ENCODE measurements around the gene EIF5.

Gene EIF5

DNA sequence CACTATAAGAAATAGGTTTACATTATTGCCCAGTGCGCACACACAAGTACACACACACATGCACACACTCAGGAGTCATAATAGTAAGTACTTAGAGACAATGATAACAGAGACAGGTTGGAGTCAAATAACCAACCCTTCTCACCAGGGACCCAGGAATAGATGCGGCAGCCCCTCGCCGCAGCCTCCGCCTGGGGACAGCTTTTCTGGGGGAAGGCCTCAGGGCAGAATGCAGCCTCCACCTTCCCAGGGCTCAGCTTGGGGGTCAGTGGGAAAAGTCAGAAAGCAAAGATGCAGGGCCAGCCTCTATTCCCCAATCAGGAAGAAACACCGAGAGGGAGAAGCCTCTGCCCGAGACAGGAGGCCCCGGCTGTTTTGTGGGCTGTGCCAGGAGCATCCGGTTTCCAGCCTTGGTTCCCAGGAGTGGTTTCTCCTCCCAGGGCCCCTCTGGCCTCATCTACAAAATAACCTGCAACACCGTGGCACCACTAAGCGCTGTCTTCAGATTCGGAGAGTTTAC, 23.4 kb upstream of the EIF5 start:
- no peak for DNase-seq (ENCODE audit: low read depth)

GRCh38 chr14:103311171-103311997, 22.7 kb upstream of the EIF5 start:
- DNase-seq (ENCODE audit: low read depth) = no peak

GRCh38 chr14:103312006-103312635, 21.9 kb upstream of the EIF5 start:
- no peak for DNase-seq (ENCODE audit: low read depth)

- no peak for DNase-seq (ENCODE audit: low read depth)
These were observed 20.3 kb upstream of the EIF5 start for GRCh38 chr14:103313704-103314103.

GRCh38 chr14:103314496-103315277, 19.4 kb upstream of the EIF5 start:
- no peak for DNase-seq (ENCODE audit: low read depth)

DNA sequence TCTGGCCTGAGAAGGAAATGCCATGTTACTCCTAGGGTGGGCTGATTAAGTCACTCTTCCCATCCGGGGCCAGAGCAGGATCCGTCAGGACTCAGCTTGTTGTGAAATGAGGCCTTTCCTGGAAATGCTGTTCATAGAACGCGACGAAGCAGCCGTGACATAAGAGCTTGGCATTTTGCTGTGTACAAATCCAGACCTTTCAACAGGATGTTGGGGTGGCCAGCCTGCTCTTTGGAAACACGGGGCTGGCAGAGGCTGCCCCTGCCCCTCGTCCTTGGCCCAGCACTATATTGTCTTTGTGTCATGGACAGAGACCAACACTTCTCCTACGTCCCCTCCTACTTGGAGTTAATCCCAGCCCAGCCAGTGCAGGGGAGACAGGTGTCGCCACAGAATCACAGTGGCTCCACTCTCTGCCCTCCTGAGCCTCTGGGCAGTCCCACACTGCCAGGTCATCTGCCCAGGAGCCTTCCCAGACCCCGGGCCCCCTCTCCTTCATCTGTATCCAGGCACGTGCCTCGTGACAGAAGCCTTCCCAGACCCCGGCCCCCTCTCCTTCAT, 18.6 kb upstream of the EIF5 start:
- no peak for DNase-seq (ENCODE audit: low read depth)

DNA sequence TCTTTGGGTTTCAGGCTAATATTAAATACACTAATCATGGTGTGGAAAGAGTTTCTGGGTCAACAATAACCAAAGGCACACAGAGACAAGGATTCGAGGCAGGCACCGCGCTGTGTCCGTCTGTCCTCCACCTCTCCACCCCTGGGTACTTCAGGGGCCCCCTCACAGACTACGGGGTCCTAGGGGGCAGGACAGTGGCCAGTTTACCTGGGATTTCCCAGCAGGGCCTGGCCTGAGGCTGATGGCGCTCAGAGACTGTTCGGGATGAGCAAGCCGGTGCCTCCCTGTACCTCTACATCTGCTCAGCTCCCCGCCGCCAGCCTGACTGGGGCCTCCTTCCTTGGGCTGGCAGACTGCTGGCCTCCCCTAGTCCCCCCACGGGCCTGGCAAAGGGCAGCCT, 18.1 kb upstream of the EIF5 start:
- no peak for DNase-seq (ENCODE audit: low read depth)

DNA sequence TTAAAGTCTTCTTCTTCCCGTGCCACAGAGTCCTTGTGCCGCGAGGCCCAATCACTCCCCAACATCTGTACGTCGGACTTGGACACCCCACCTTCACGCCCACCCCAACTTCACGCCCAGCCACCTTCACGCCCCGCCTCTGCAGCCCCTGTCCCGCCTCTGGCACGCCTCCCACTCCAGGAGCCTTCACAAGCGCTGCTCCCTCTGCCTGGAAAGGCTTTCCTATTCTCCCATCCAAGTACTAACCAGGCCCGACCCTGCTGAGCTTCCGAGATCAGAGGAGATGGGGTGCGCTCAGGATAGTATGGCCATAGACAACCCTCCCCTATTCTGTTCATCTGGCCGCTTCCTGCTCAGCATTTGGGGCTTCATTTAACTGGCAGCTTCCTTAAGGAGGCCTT, 17.3 kb upstream of the EIF5 start:
- DNase-seq (ENCODE audit: low read depth) = no peak

- no peak for DNase-seq (ENCODE audit: low read depth)
These were observed 16.8 kb upstream of the EIF5 start for GRCh38 chr14:103317251-103317650.

- DNase-seq (ENCODE audit: low read depth) = no peak
These were observed 16.0 kb upstream of the EIF5 start for GRCh38 chr14:103317976-103318580.

GRCh38 chr14:103318750-103319419, 15.2 kb upstream of the EIF5 start:
- no peak for DNase-seq (ENCODE audit: low read depth)

- DNase-seq (ENCODE audit: low read depth) = no peak
These were observed 14.6 kb upstream of the EIF5 start for GRCh38 chr14:103319422-103319821.

- DNase-seq (ENCODE audit: low read depth) = no peak
These were observed 8.0 kb upstream of the EIF5 start for GRCh38 chr14:103326078-103326477.

DNA sequence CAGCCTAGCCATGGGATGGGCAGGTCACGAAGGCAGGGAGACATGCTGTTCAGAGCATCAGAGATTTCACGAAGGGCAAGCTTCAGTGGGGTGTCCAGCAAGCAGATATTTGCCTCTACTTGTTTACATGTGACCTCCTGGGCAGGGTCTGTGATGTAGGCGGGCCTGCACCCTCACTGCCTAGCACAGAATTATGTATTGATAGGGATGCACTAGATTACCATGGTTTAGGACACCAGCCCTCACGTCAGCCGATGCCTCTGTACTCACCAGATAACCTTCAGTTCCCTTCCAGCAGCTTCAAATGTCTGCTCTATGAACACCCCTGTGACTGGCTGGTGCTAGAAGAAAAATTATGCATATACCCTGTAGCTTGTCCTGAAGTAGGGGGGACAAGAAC, 5.1 kb upstream of the EIF5 start:
- no peak for DNase-seq (ENCODE audit: low read depth)

GRCh38 chr14:103329401-103330347, 4.4 kb upstream of the EIF5 start:
- DNase-seq (ENCODE audit: low read depth) = no peak

- DNase-seq (ENCODE audit: low read depth) = no peak
These were observed 3.5 kb upstream of the EIF5 start for GRCh38 chr14:103330536-103330935.

DNA sequence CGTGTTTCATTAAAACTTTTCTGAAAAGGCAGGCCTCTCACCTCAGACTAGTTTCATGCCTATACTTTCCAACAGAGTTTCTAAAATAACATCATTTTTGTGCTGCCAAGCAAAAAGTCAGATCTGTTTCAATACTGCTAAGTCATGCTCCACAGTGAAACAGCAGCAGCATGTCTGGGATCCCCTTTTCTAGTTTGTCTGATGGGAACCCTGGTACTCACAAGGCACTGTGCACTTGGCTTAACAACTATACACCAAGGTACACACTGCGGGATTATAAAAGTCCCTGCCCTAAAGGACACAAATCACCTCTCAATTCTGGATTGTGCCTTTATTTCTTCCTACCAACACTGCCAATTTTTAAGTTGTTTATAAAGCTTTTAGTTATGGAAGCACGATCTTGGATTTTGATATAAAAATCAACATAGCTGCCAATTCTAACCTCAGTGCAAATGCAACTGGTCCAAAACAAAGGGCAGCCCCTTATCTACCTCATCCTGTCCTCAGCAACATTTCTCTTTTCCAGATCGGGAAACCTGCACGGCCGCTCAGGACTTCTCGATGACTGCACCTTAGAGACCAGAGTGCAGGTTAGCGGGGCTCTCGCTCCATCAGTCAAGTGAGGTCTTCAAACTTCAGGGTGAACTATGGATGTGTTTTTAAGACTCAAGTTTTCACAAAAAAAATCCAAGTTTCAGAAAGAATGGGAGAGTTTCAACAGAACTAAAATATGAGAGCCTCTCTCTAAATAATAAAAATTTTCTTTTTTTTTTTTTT, 1.7 kb upstream of the EIF5 start:
- no peak for DNase-seq (ENCODE audit: low read depth)

DNA sequence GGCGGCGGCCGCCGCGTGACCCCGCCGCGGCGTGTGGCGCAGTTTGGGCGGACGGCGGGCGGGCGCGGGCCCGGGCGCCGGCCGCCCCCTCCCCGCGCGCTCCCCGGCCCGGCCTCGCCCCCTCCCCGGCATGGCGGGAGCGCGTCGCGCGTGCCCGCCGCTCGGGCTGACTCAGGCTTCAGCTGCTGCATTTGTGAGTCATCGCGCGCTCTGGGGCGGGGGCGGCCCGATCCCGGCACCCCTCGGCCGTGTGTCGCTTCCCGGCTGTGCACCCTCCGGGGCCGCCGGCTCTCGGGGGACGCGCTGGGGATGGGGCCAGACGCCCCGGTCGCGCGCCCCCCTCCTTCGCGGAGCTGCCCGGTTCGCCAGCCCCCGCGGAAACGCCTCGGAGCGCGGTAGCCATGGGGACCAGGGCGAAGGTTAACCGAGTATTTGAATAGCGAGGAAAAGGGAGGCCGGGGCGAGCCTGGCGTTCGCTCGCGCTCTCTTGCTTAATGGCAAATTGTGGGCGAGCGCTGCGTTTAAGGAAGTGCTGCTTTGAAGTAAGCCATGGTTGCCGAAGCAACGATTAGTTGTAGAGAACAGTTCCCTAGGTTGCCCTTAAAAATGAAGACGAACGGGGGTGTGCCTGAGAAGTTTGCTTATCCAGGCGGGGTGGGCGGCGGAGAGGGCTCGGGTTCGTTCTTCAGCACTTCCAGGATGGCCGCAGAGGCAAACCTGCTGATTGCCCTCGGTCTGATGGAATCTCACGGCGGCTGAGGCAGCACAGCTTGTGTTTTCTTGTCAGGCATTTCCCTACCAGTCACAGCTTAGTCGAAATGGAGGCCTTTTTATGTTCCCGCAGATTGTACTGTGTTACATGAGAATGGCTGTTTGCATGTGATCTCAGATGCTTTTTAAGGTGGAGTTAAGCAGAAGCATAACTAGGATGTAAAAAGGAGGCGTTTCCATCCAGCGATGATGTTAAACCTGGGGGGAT, 896 bp downstream of the EIF5 start:
- DNase-seq (ENCODE audit: low read depth) = peak; percentile 71

Measured in activated gamma-delta T cell treated with anti-CD3 and anti-CD28 coated beads, Interleukin-2, amount 50 U/mL, for 16 hours (primary cell).